IMR-90 (cell line): ENCODE results near the gene KRTAP12-2. TPM values are rescaled to one million over a fixed set of nuclear protein-coding genes. Genes with fewer than 3 reads are reported as not detected.

Source experiments
- ATAC-seq: fragments of 200-7000 bp; cut with Tn5 transposase; 2 replicates; pipeline ENCODE4 v1.9.1; 2020; ENCODE audit warnings: low read depth, mild to moderate bottlenecking, moderate library complexity
- BruUV-seq: library from RNA; stranded (reverse); fragments of 400-500 nt; replicated peaks from 2 replicates; lab custom pipeline; 2021; lab: Mats Ljungman, UMichigan
- CTCF ChIA-PET: fragments of 300-600 bp; formaldehyde crosslinking; extraction: SDS; loops from one replicate; lab custom pipeline; 2021; ENCODE audit warnings: antibody characterized with exemption; lab: Yijun Ruan, JAX
- POLR2A ChIA-PET: fragments of 300-600 bp; sonication (Branson Sonifier 250); formaldehyde crosslinking; loops from one replicate; lab custom pipeline; 2022; ENCODE audit warnings: antibody characterized with exemption; ENCODE audit not compliant: unreplicated experiment; lab: Charles Lee
- DNase-seq: peaks from one replicate; pipeline ENCODE4 v3.0.0; 2013
- H2AFZ ChIP-seq: replicated peaks from 2 replicates; pipeline ENCODE3; 2013; ENCODE audit warnings: low read length, mild to moderate bottlenecking; ENCODE audit not compliant: poor library complexity
- H2AK5ac ChIP-seq: 2 replicates; pipeline ENCODE4 v1.6.1; 2013; ENCODE audit warnings: low read depth, low read length, inconsistent platforms
- H2AK9ac ChIP-seq: replicated peaks from 2 replicates; pipeline ENCODE3; 2013; ENCODE audit warnings: mild to moderate bottlenecking, low read depth, low read length, moderate library complexity; ENCODE audit not compliant: poor library complexity
- H2BK120ac ChIP-seq: 2 replicates; pipeline ENCODE4 v1.6.1; 2013; ENCODE audit warnings: low read depth, low read length, inconsistent platforms
- H2BK15ac ChIP-seq: 3 replicates; pipeline ENCODE4 v1.6.1; 2013; ENCODE audit warnings: low read depth, low read length, inconsistent platforms
- H2BK20ac ChIP-seq: 2 replicates; pipeline ENCODE4 v1.6.1; 2013; ENCODE audit warnings: low read depth, mild to moderate bottlenecking, inconsistent platforms, low read length, moderate library complexity
- H2BK5ac ChIP-seq: 2 replicates; pipeline ENCODE4 v1.6.1; 2013; ENCODE audit warnings: mild to moderate bottlenecking, low read depth, low read length, inconsistent platforms; ENCODE audit not compliant: poor library complexity, severe bottlenecking
- H3K14ac ChIP-seq: replicated peaks from 2 replicates; pipeline ENCODE4 v1.6.1; 2013; ENCODE audit warnings: low read depth, low read length, inconsistent platforms
- H3K18ac ChIP-seq: 2 replicates; pipeline ENCODE4 v1.6.1; 2013; ENCODE audit warnings: low read depth, low read length, control low read depth
- H3K23ac ChIP-seq: 2 replicates; pipeline ENCODE4 v1.6.1; 2013; ENCODE audit warnings: low read depth, low read length, inconsistent platforms
- H3K27ac ChIP-seq: 2 replicates; pipeline ENCODE4 v1.5.1; 2013; ENCODE audit warnings: mild to moderate bottlenecking, control low read depth, low read length; ENCODE audit not compliant: insufficient read depth
- H3K27me3 ChIP-seq: 2 replicates; pipeline ENCODE4 v1.6.1; 2013; ENCODE audit warnings: low read length; ENCODE audit not compliant: control insufficient read depth, insufficient read depth
- H3K36me3 ChIP-seq: 2 replicates; pipeline ENCODE4 v1.6.1; 2013; ENCODE audit warnings: low read length, mixed read lengths; ENCODE audit not compliant: control insufficient read depth, insufficient read depth
- H3K4ac ChIP-seq: 2 replicates; pipeline ENCODE4 v1.6.1; 2013; ENCODE audit warnings: low read depth, low read length, inconsistent platforms
- H3K4me1 ChIP-seq: 2 replicates; pipeline ENCODE4 v1.6.1; 2013; ENCODE audit warnings: low read length, mixed read lengths; ENCODE audit not compliant: control insufficient read depth, insufficient read depth
- H3K4me2 ChIP-seq: 2 replicates; pipeline ENCODE4 v1.6.1; 2013; ENCODE audit warnings: low read depth, mild to moderate bottlenecking, control low read depth, low read length, moderate library complexity
- H3K4me3 ChIP-seq: 2 replicates; pipeline ENCODE4 v1.5.1; 2013; ENCODE audit warnings: low read depth, mild to moderate bottlenecking, control low read depth, low read length, moderate library complexity; ENCODE audit not compliant: insufficient read depth
- H3K56ac ChIP-seq: 2 replicates; pipeline ENCODE4 v1.6.1; 2013; ENCODE audit warnings: low read length, inconsistent platforms; ENCODE audit not compliant: insufficient read depth; ENCODE audit errors: extremely low read depth
- H3K79me1 ChIP-seq, 2 experiments: 2 replicates each; pipeline ENCODE4 v1.6.1; 2013; ENCODE audit warnings: low read length in 2 of 2, inconsistent platforms in 1 of 2, low read depth in 1 of 2
- H3K9ac ChIP-seq: 2 replicates; pipeline ENCODE4 v1.6.1; 2013; ENCODE audit warnings: low read depth, low read length, control low read depth
- H3K9me1 ChIP-seq: 2 replicates; pipeline ENCODE4 v1.6.1; 2013; ENCODE audit warnings: low read length, inconsistent platforms; ENCODE audit not compliant: insufficient read depth
- H3K9me3 ChIP-seq: 2 replicates; pipeline ENCODE4 v1.6.1; 2013; ENCODE audit warnings: low read length; ENCODE audit not compliant: control insufficient read depth, insufficient read depth
- H4K20me1 ChIP-seq: 2 replicates; pipeline ENCODE4 v1.6.1; 2013; ENCODE audit warnings: low read length, inconsistent platforms; ENCODE audit not compliant: insufficient read depth
- H4K5ac ChIP-seq: 2 replicates; pipeline ENCODE4 v1.6.1; 2013; ENCODE audit warnings: mild to moderate bottlenecking, low read depth, low read length, control low read depth
- H4K8ac ChIP-seq, 2 experiments: 2 replicates each; pipeline ENCODE4 v1.6.1; 2013; ENCODE audit warnings: low read depth in 2 of 2, low read length in 2 of 2, control low read depth in 1 of 2, inconsistent platforms in 1 of 2
- H4K91ac ChIP-seq: 2 replicates; pipeline ENCODE4 v1.6.1; 2013; ENCODE audit warnings: low read depth, low read length, inconsistent platforms; ENCODE audit not compliant: insufficient read depth
- BHLHE40 ChIP-seq: fragments of 150-350 bp; IDR thresholded peaks from 2 replicates; pipeline ENCODE4 v1.6.1; 2016; ENCODE audit warnings: mild to moderate bottlenecking, low read depth, low read length
- CEBPB ChIP-seq: IDR thresholded peaks from 2 replicates; pipeline ENCODE4 v1.6.1; 2012; ENCODE audit warnings: low read depth, low read length, improper control_type of control experiment
- CHD1 ChIP-seq: IDR thresholded peaks from 2 replicates; pipeline ENCODE4 v1.6.1; 2012; ENCODE audit warnings: low read depth, low read length, improper control_type of control experiment
- CTCF ChIP-seq: conservative IDR thresholded peaks from 2 replicates; pipeline ENCODE4 v1.5.1; 2012; ENCODE audit warnings: mild to moderate bottlenecking, low read depth, low read length, improper control_type of control experiment
- ELK1 ChIP-seq: fragments of 150-350 bp; IDR thresholded peaks from 2 replicates; pipeline ENCODE4 v1.6.1; 2016; ENCODE audit warnings: low read depth, mild to moderate bottlenecking, low read length, moderate library complexity, borderline replicate concordance
- FOS ChIP-seq: fragments of 150-350 bp; IDR thresholded peaks from 2 replicates; pipeline ENCODE4 v1.6.1; 2016; ENCODE audit warnings: low read depth, low read length
- MAFK ChIP-seq: IDR thresholded peaks from 2 replicates; pipeline ENCODE4 v1.6.1; 2012; ENCODE audit warnings: low read depth, low read length, improper control_type of control experiment
- MAZ ChIP-seq: IDR thresholded peaks from 2 replicates; pipeline ENCODE4 v1.6.1; 2012; ENCODE audit warnings: low read depth, mild to moderate bottlenecking, low read length, improper control_type of control experiment, moderate library complexity, borderline replicate concordance
- NFE2L2 ChIP-seq: fragments of 150-350 bp; IDR thresholded peaks from 2 replicates; pipeline ENCODE4 v1.6.1; 2016; ENCODE audit warnings: low read depth, mild to moderate bottlenecking, low read length
- POLR2A ChIP-seq: IDR thresholded peaks from 2 replicates; pipeline ENCODE4 v1.6.1; 2012; ENCODE audit warnings: mild to moderate bottlenecking, low read depth, low read length
- RAD21 ChIP-seq: IDR thresholded peaks from 2 replicates; pipeline ENCODE4 v1.6.1; 2012; ENCODE audit warnings: low read length, improper control_type of control experiment
- RCOR1 ChIP-seq: IDR thresholded peaks from 2 replicates; pipeline ENCODE4 v1.6.1; 2012; ENCODE audit warnings: mild to moderate bottlenecking, low read length, improper control_type of control experiment; ENCODE audit not compliant: insufficient replicate concordance
- RFX5 ChIP-seq: IDR thresholded peaks from 2 replicates; pipeline ENCODE4 v1.8.0; 2012; ENCODE audit warnings: low read depth, mild to moderate bottlenecking, low read length, moderate library complexity
- SMC3 ChIP-seq: fragments of 150-350 bp; IDR thresholded peaks from 2 replicates; pipeline ENCODE4 v1.6.1; 2016; ENCODE audit warnings: low read depth, mild to moderate bottlenecking, antibody characterized with exemption, low read length, moderate library complexity
- USF2 ChIP-seq: fragments of 150-350 bp; IDR thresholded peaks from 2 replicates; pipeline ENCODE4 v1.6.1; 2017; ENCODE audit warnings: mild to moderate bottlenecking, antibody characterized with exemption, low read length, low read depth
- WGBS, 2 experiments: methylation state at CpG; one replicate each; pipeline versions ENCODE4 v1.1.5 to v1.1.7; 2013; ENCODE audit warnings: missing lambda C conversion rate in 2 of 2; ENCODE audit not compliant: insufficient read length in 1 of 2; ENCODE audit errors: extremely low coverage in 2 of 2; 5-methylcytosine and 5-hydroxymethylcytosine counted together
- dilution Hi-C: fragments of 300-500 bp; cut with HindIII; formaldehyde crosslinking; loops from one replicate; pipeline ENCODE4 v1.14.3; 2018; ENCODE audit warnings: low sequenced_read_pairs; ENCODE audit not compliant: unreplicated experiment
- in situ Hi-C: fragments of 300-500 bp; cut with MboI; formaldehyde crosslinking; loops from 3 replicates; pipeline ENCODE4 v1.14.3; 2019; ENCODE audit warnings: low sequenced_read_pairs, inconsistent platforms, mixed read lengths
- intact Hi-C: fragments of 100-400 bp; cut with micrococcal nuclease; formaldehyde crosslinking; loops from 2 replicates; pipeline ENCODE4 v1.10.0; 2022
- polyA plus RNA-seq, 3 experiments: library from polyadenylated mRNA; depleted of rRNA; stranded (reverse); fragments of >200 nt; gene quantifications; 2 replicates each; pipeline ENCODE4 v1.2.3, GENCODE V29; 2012; ENCODE audit warnings: low replicate concordance in 1 of 3
- total RNA-seq: library from RNA; depleted of rRNA; stranded (reverse); fragments of >200 nt; gene quantifications from 2 replicates; pipeline ENCODE4 v1.2.3, GENCODE V29; 2012

Gene KRTAP12-2
- total and polyA plus RNA-seq, 2 of the 4 experiments (the other 2 are of a cell fraction): not detected

- H2BK5ac ChIP-seq: no peak overlapping the region
- H3K36me3 ChIP-seq: no peaks in the 10 kb centered on the region
- no peak overlapping the region for H4K5ac ChIP-seq
- H3K27ac ChIP-seq: no peak overlapping the region
- no peak for DNase-seq
- peaks cover 2% of the 10 kb centered on the region; the same call in 1 of the 2 replicates for H3K27me3 ChIP-seq
- H3K56ac ChIP-seq: no peak overlapping the region
- H3K4me3 ChIP-seq: no peak overlapping the region
- H2BK20ac ChIP-seq: no peak overlapping the region
- no CpG with 5 or more reads among the region's 11 CpGs for WGBS, 2 experiments
- no peak overlapping the region for H3K9ac ChIP-seq
- no peak overlapping the region for H3K23ac ChIP-seq
- H3K18ac ChIP-seq: no peak overlapping the region
- H2BK15ac ChIP-seq: no peak overlapping the region
- dilution Hi-C loops: no loop called here
- no peak overlapping the region for H2AK9ac ChIP-seq
- in situ Hi-C loops: no loop called here
- TF ChIP-seq BHLHE40 (no peak), RCOR1 (no peak), USF2 (no peak), FOS (no peak), CHD1 (no peak), POLR2A (no peak), SMC3 (no peak), MAFK (no peak), ELK1 (no peak), CTCF (no peak), RAD21 (no peak), NFE2L2 (no peak), CEBPB (no peak), RFX5 (no peak), MAZ (no peak)
- H3K9me1 ChIP-seq: no peaks in the 10 kb centered on the region
- CTCF ChIA-PET: no interaction called here
- H4K20me1 ChIP-seq: no peaks in the 10 kb centered on the region
- intact Hi-C loops: loop anchor here (10.0 kb wide), 1 partner anchor 56 kb away; the partner anchor contains the start of gene TSPEAR
- H3K4me1 ChIP-seq: no peaks in the 10 kb centered on the region
- no TSS peak for BruUV-seq
- H4K91ac ChIP-seq: no peak overlapping the region
- POLR2A ChIA-PET: no interaction called here
- peaks cover 3% of the 10 kb centered on the region for H3K9me3 ChIP-seq
- no peak overlapping the region for H3K4me2 ChIP-seq
- ATAC-seq: no peak
- H2BK120ac ChIP-seq: no peak overlapping the region
- no peak overlapping the region for H3K14ac ChIP-seq
- H2AFZ ChIP-seq: peak overlapping the region; percentile 14
- H4K8ac ChIP-seq: no peak overlapping the region
- H3K79me1 ChIP-seq: no peaks in the 10 kb centered on the region
- H3K4ac ChIP-seq: no peak overlapping the region
- no peak overlapping the region for H2AK5ac ChIP-seq
Measured at GRCh38 chr21:44658913-44659595, 7.7 kb downstream of the KRTAP12-2 start.
